Activated CD8-positive, alpha-beta T cell treated with anti-CD3 and anti-CD28 coated beads for 36 hours (primary cell): Measurements from ENCODE around the gene TSPAN31. TPM values are rescaled to one million over a fixed set of nuclear protein-coding genes. Genes with fewer than 3 reads are reported as not detected.

Experiments used
- ATAC-seq: fragments of 200-7000 bp; cut with Tn5 transposase; one replicate; pipeline ENCODE4 v1.10.0; 2021; ENCODE audit warnings: mild to moderate bottlenecking, moderate library complexity
- CTCF ChIA-PET: fragments of 350-600 bp; sonication (Branson Sonifier 250); formaldehyde crosslinking; loops from one replicate; lab custom pipeline; 2021; ENCODE audit warnings: antibody characterized with exemption; lab: Charles Lee
- POLR2A ChIA-PET: fragments of 350-600 bp; sonication (Branson Sonifier 250); formaldehyde crosslinking; loops from one replicate; lab custom pipeline; 2021; ENCODE audit warnings: antibody characterized with exemption; lab: Charles Lee
- DNase-seq: peaks from one replicate; pipeline ENCODE4 v3.0.0-alpha.2; 2020
- H3K27ac Mint-ChIP-seq: one replicate; pipeline ENCODE4 v1.8.0; 2021; ENCODE audit warnings: mild to moderate bottlenecking, mixed read lengths
- H3K27me3 Mint-ChIP-seq: one replicate; pipeline ENCODE4 v1.8.0; 2021; ENCODE audit warnings: mixed read lengths
- H3K36me3 Mint-ChIP-seq: one replicate; pipeline ENCODE4 v1.8.0; 2021; ENCODE audit warnings: low read depth, mixed read lengths
- H3K4me1 Mint-ChIP-seq: one replicate; pipeline ENCODE4 v1.8.0; 2021; ENCODE audit warnings: low read depth, mixed read lengths
- H3K4me3 Mint-ChIP-seq: one replicate; pipeline ENCODE4 v1.8.0; 2021; ENCODE audit warnings: mild to moderate bottlenecking, moderate library complexity, mixed read lengths
- H3K9me3 Mint-ChIP-seq: one replicate; pipeline ENCODE4 v1.8.0; 2021; ENCODE audit warnings: mixed read lengths
- intact Hi-C: fragments of 100-400 bp; cut with micrococcal nuclease; formaldehyde crosslinking; loops from one replicate; pipeline ENCODE4 v1.10.0; 2022
- total RNA-seq, 2 experiments: library from RNA; stranded (reverse); gene quantifications; one replicate each; pipeline ENCODE4 v1.2.3, GENCODE V29; 2021
- TF ChIP-seq, protein P1 (sequence below): fragments of 200-600 bp; IDR thresholded peaks from one replicate; pipeline ENCODE4 v1.8.0; 2022; ENCODE audit warnings: antibody characterized with exemption, mild to moderate bottlenecking

Gene TSPAN31
- total RNA-seq, 2 experiments from 2014 or later = 6.9 to 7.5 TPM

- DNase-seq (no peak), ATAC-seq (no peak)
- Mint-ChIP-seq H3K36me3 (peaks cover 29% of the 10 kb centered on the region), H3K27ac (peak overlapping the region; percentile 5), H3K4me1 (peaks cover 7% of the 10 kb centered on the region), H3K4me3 (no peak overlapping the region), H3K9me3 (no peaks in the 10 kb centered on the region), H3K27me3 (no peaks in the 10 kb centered on the region)
- POLR2A ChIA-PET = interaction anchor here (1.0 to 1.4 kb wide), 3 partner anchors 9 to 12 kb away, joined by 3 to 6 read pairs (median 3); partner anchors contain the start of gene TSPAN31
- intact Hi-C loops = no loop called here
- CTCF ChIA-PET = interaction anchor here (0.7 to 2.8 kb wide), 6 partner anchors 9 to 149 kb away, joined by 3 to 8 read pairs (median 3); no protein-coding TSS in a partner anchor
- TF ChIP-seq, protein P1, sequence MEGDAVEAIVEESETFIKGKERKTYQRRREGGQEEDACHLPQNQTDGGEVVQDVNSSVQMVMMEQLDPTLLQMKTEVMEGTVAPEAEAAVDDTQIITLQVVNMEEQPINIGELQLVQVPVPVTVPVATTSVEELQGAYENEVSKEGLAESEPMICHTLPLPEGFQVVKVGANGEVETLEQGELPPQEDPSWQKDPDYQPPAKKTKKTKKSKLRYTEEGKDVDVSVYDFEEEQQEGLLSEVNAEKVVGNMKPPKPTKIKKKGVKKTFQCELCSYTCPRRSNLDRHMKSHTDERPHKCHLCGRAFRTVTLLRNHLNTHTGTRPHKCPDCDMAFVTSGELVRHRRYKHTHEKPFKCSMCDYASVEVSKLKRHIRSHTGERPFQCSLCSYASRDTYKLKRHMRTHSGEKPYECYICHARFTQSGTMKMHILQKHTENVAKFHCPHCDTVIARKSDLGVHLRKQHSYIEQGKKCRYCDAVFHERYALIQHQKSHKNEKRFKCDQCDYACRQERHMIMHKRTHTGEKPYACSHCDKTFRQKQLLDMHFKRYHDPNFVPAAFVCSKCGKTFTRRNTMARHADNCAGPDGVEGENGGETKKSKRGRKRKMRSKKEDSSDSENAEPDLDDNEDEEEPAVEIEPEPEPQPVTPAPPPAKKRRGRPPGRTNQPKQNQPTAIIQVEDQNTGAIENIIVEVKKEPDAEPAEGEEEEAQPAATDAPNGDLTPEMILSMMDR = no peak
Measured at GRCh38 chr12:57732726-57733593, 11.9 kb upstream of the TSPAN31 start.

- CTCF ChIA-PET = interaction anchor here (1.0 to 1.1 kb wide), 2 partner anchors 11 to 22 kb away, joined by 3 read pairs; no protein-coding TSS in a partner anchor
- TF ChIP-seq, protein P1 = no peak
Measured at GRCh38 chr12:57733928-57734327, 10.9 kb upstream of the TSPAN31 start.

GRCh38 chr12:57734591-57734990, 10.2 kb upstream of the TSPAN31 start:
- no peak overlapping the region for H3K4me3 Mint-ChIP-seq

More at GRCh38 chr12:57733928-57734327, 10.9 kb upstream of the TSPAN31 start:
- intact Hi-C loops = no loop called here
- ATAC-seq = no peak
- POLR2A ChIA-PET = interaction anchor here (1.8 kb wide), 1 partner anchor 10 kb away, joined by 9 read pairs; the partner anchor contains the start of gene TSPAN31
- Mint-ChIP-seq H3K27ac (no peak overlapping the region), H3K9me3 (no peaks in the 10 kb centered on the region), H3K36me3 (peaks cover 28% of the 10 kb centered on the region), H3K4me1 (peaks cover 8% of the 10 kb centered on the region), H3K4me3 (no peak overlapping the region), H3K27me3 (no peaks in the 10 kb centered on the region)
- DNase-seq = no peak

DNA sequence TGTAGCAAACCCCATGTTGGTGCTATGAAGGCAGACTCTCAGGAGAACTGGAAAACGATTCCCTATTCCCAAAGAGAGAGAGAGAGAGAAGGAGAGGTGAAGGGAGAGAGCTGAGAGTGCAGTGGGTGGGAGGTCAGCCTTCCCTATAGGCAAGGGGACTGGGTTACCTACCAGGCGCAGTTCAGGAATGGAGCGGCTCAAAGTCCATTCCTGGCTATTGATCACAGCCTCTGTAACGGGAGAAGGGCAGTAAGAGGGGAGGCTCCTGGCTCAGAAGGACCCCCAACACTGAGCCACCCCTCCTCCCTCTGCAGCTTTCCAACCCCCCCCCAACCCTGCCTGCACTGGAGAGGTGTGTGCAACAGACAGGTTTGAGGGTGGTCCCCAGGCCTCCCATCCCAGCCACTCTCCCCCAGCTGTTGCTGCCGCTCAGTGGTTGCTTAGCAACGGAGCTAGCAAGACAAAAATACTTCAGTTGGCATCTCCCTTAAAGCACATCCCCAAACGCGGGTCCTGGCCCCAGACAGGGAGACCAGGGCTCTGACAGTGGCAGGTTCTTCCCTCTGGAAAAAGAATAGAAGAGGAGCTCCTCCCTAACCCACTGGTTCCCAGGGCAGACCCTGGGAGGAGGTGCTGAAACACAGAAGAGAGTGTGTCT, 9.5 kb upstream of the TSPAN31 start:
- Mint-ChIP-seq H3K27me3 (no peaks in the 10 kb centered on the region), H3K9me3 (no peaks in the 10 kb centered on the region), H3K36me3 (peaks cover 22% of the 10 kb centered on the region), H3K4me1 (peaks cover 21% of the 10 kb centered on the region), H3K27ac (peak overlapping the region; percentile 23), H3K4me3 (no peak overlapping the region)
- DNase-seq (no peak), ATAC-seq (no peak)
- CTCF ChIA-PET = interaction anchor here (0.7 to 1.5 kb wide), 3 partner anchors 24 to 159 kb away, joined by 3 to 5 read pairs (median 4); no protein-coding TSS in a partner anchor
- POLR2A ChIA-PET = interaction anchor here (1.2 to 1.8 kb wide), 2 partner anchors 9 to 17 kb away, joined by 4 to 9 read pairs; partner anchors contain the start of gene TSPAN31
- intact Hi-C loops = no loop called here
- TF ChIP-seq, protein P1 = no peak

More at GRCh38 chr12:57734591-57734990, 10.2 kb upstream of the TSPAN31 start:
- Mint-ChIP-seq H3K27ac (peak overlapping the region; percentile 23), H3K9me3 (no peaks in the 10 kb centered on the region), H3K27me3 (no peaks in the 10 kb centered on the region), H3K4me1 (peaks cover 15% of the 10 kb centered on the region), H3K36me3 (peaks cover 28% of the 10 kb centered on the region)
- intact Hi-C loops = no loop called here
- DNase-seq (no peak), ATAC-seq (no peak)
- CTCF ChIA-PET = interaction anchor here (1.3 to 1.5 kb wide), 2 partner anchors 25 to 152 kb away, joined by 4 to 5 read pairs; no protein-coding TSS in a partner anchor
- TF ChIP-seq, protein P1 = no peak
- POLR2A ChIA-PET = interaction anchor here (1.2 to 1.8 kb wide), 2 partner anchors 10 to 16 kb away, joined by 4 to 9 read pairs; partner anchors contain the start of gene TSPAN31
